ENCODE measurements around the gene FLT3LG. TPM values are rescaled to one million over a fixed set of nuclear protein-coding genes. Genes with fewer than 3 reads are reported as not detected.
A peak's percentile ranks its signal among the peaks of the same experiment; 100 is the strongest.

Gene FLT3LG
- total and polyA plus RNA-seq, 2 donors from 2014 or later: 7.4 to 12.5 TPM

- intact Hi-C loops (cut with DNase I): no loop called here
- DNase-seq (no peak), FAIRE-seq (no peak)
- H3K4me3 ChIP-seq (ENCODE audit: low read length in 3 of 3): no peak overlapping the region
- no peak overlapping the region for H3K27ac ChIP-seq (ENCODE audit: low read depth in 2 of 2, low read length in 2 of 2)
- no peak for TF ChIP-seq CTCF (IDR thresholded peaks at IDR 0.05; ENCODE audit: borderline replicate concordance, extremely low read depth, insufficient read depth)
- no peak overlapping the region for H3K9ac ChIP-seq (ENCODE audit: low read length in 3 of 3)
- H3K36me3 ChIP-seq (ENCODE audit: control insufficient read depth in 2 of 3, insufficient read depth in 3 of 3, low read length in 3 of 3): no peaks in the 10 kb centered on the region
- no peaks in the 10 kb centered on the region for H3K4me1 ChIP-seq (ENCODE audit: control insufficient read depth in 2 of 3, insufficient read depth in 2 of 3, low read depth in 1 of 3, low read length in 3 of 3)
- no peaks in the 10 kb centered on the region for H3K9me3 ChIP-seq (ENCODE audit: control insufficient read depth in 2 of 3, insufficient read depth in 1 of 3, low read length in 3 of 3)
- H3K27me3 ChIP-seq (ENCODE audit: control insufficient read depth, insufficient read depth, low read length): no peaks in the 10 kb centered on the region
Measured at GRCh38 chr19:49507803-49508494, 33.9 kb downstream of the FLT3LG start.

GRCh38 chr19:49512970-49513745 is 39.1 kb downstream of the FLT3LG start:
- H3K27ac ChIP-seq (ENCODE audit: low read depth in 2 of 2, low read length in 2 of 2): peak overlapping the region; percentile 88 to 90
- no peaks in the 10 kb centered on the region for H3K27me3 ChIP-seq (ENCODE audit: control insufficient read depth, insufficient read depth, low read length)
- peaks cover 0 to 5% (median 0%) of the 10 kb centered on the region in 3 donors for H3K36me3 ChIP-seq (ENCODE audit: control insufficient read depth in 2 of 3, insufficient read depth in 3 of 3, low read length in 3 of 3)
- no peaks in the 10 kb centered on the region for H3K9me3 ChIP-seq (ENCODE audit: control insufficient read depth in 2 of 3, insufficient read depth in 1 of 3, low read length in 3 of 3)
- H3K4me1 ChIP-seq (ENCODE audit: control insufficient read depth in 2 of 3, insufficient read depth in 2 of 3, low read depth in 1 of 3, low read length in 3 of 3): peaks cover 0 to 11% (median 5%) of the 10 kb centered on the region in 3 donors
- intact Hi-C loops (cut with DNase I): no loop called here
- FAIRE-seq (no peak), DNase-seq (peak; percentile 84 to 92 (median 89))
- no peak for TF ChIP-seq CTCF (IDR thresholded peaks at IDR 0.05; ENCODE audit: borderline replicate concordance, extremely low read depth, insufficient read depth)
- peak overlapping the region; percentile 44 to 65 (median 63) for H3K4me3 ChIP-seq (ENCODE audit: low read length in 3 of 3)
- H3K9ac ChIP-seq (ENCODE audit: low read length in 3 of 3): peak overlapping the region; percentile 36 to 87 (median 55)

- peak overlapping the region in 2 of 3 donors; percentile 32 to 55 for H3K9ac ChIP-seq (ENCODE audit: low read length in 3 of 3)
- H3K4me1 ChIP-seq (ENCODE audit: control insufficient read depth in 2 of 3, insufficient read depth in 2 of 3, low read depth in 1 of 3, low read length in 3 of 3): peaks cover 0 to 11% (median 5%) of the 10 kb centered on the region in 3 donors
- FAIRE-seq (no peak), DNase-seq (peak in 1 of 5 donors; percentile 78)
- peak overlapping the region in 1 of 2 donors; percentile 88 for H3K27ac ChIP-seq (ENCODE audit: low read depth in 2 of 2, low read length in 2 of 2)
- intact Hi-C loops (cut with DNase I): no loop called here
- no peaks in the 10 kb centered on the region for H3K9me3 ChIP-seq (ENCODE audit: control insufficient read depth in 2 of 3, insufficient read depth in 1 of 3, low read length in 3 of 3)
- H3K27me3 ChIP-seq (ENCODE audit: control insufficient read depth, insufficient read depth, low read length): no peaks in the 10 kb centered on the region
- peak overlapping the region; percentile 36 to 63 (median 44) for H3K4me3 ChIP-seq (ENCODE audit: low read length in 3 of 3)
- TF ChIP-seq CTCF (IDR thresholded peaks at IDR 0.05; ENCODE audit: borderline replicate concordance, extremely low read depth, insufficient read depth): no peak
- H3K36me3 ChIP-seq (ENCODE audit: control insufficient read depth in 2 of 3, insufficient read depth in 3 of 3, low read length in 3 of 3): peaks cover 0 to 5% (median 0%) of the 10 kb centered on the region in 3 donors
Measured at GRCh38 chr19:49513746-49514118, 39.7 kb downstream of the FLT3LG start.

Data from kidney (tissue), 14 donors.